H9 (cell line): ENCODE measurements around the gene LSMEM2. TPM values are rescaled to one million over a fixed set of nuclear protein-coding genes. Genes with fewer than 3 reads are reported as not detected.

ENCODE experiments used
- DNase-seq: peaks from one replicate; pipeline ENCODE4 v3.0.0-alpha.2; 2017
- H2AFZ ChIP-seq: one replicate; pipeline ENCODE4 v1.6.1; 2013; ENCODE audit warnings: mild to moderate bottlenecking, low read length, control low read depth, moderate library complexity
- H2AK5ac ChIP-seq: 2 replicates; pipeline ENCODE4 v1.6.1; 2013; ENCODE audit warnings: low read length, control low read depth, mixed read lengths; ENCODE audit not compliant: insufficient read length
- H2BK120ac ChIP-seq: one replicate; pipeline ENCODE4 v1.6.1; 2013; ENCODE audit warnings: low read depth, mild to moderate bottlenecking, low read length, control low read depth, inconsistent platforms; ENCODE audit not compliant: poor library complexity, severe bottlenecking
- H2BK12ac ChIP-seq: 2 replicates; pipeline ENCODE4 v1.6.1; 2013; ENCODE audit warnings: low read length, control low read depth, mixed read lengths, low read depth; ENCODE audit not compliant: insufficient read length
- H2BK15ac ChIP-seq: 2 replicates; pipeline ENCODE4 v1.6.1; 2013; ENCODE audit warnings: low read depth, low read length, control low read depth
- H2BK20ac ChIP-seq: one replicate; pipeline ENCODE4 v1.6.1; 2013; ENCODE audit warnings: low read depth, mild to moderate bottlenecking, low read length, control low read depth, inconsistent platforms; ENCODE audit not compliant: poor library complexity, severe bottlenecking
- H2BK5ac ChIP-seq: 2 replicates; pipeline ENCODE4 v1.6.1; 2013; ENCODE audit warnings: low read length, control low read depth, mixed read lengths; ENCODE audit not compliant: insufficient read length
- H3K14ac ChIP-seq: 2 replicates; pipeline ENCODE4 v1.6.1; 2013; ENCODE audit warnings: low read length, control low read depth; ENCODE audit not compliant: insufficient read depth
- H3K18ac ChIP-seq: 2 replicates; pipeline ENCODE4 v1.6.1; 2013; ENCODE audit warnings: low read depth, mild to moderate bottlenecking, mixed read lengths, low read length, control low read depth; ENCODE audit not compliant: insufficient read length
- H3K23ac ChIP-seq: 2 replicates; pipeline ENCODE4 v1.6.1; 2013; ENCODE audit warnings: low read length, control low read depth, mixed read lengths, low read depth; ENCODE audit not compliant: insufficient read length
- H3K23me2 ChIP-seq: 2 replicates; pipeline ENCODE4 v1.6.1; 2013; ENCODE audit warnings: low read depth, mild to moderate bottlenecking, mixed read lengths, low read length, control low read depth; ENCODE audit not compliant: insufficient read length, poor library complexity, severe bottlenecking
- H3K27ac ChIP-seq: 2 replicates; pipeline ENCODE4 v1.5.1; 2013; ENCODE audit warnings: low read length, control low read depth, mixed read lengths, low read depth; ENCODE audit not compliant: insufficient read length
- H3K27me3 ChIP-seq: 2 replicates; pipeline ENCODE4 v1.6.1; 2013; ENCODE audit warnings: low read length, control low read depth, inconsistent platforms; ENCODE audit not compliant: insufficient read depth
- H3K4ac ChIP-seq: 2 replicates; pipeline ENCODE4 v1.6.1; 2013; ENCODE audit warnings: low read depth, mild to moderate bottlenecking, control low read depth, inconsistent platforms, low read length, moderate library complexity
- H3K4me1 ChIP-seq: 2 replicates; pipeline ENCODE4 v1.6.1; 2013; ENCODE audit warnings: low read length, control low read depth, inconsistent platforms; ENCODE audit not compliant: insufficient read depth
- H3K4me2 ChIP-seq: 2 replicates; pipeline ENCODE4 v1.6.1; 2013; ENCODE audit warnings: low read length, control low read depth, mixed read lengths; ENCODE audit not compliant: insufficient read length, insufficient read depth
- H3K56ac ChIP-seq: 2 replicates; pipeline ENCODE4 v1.6.1; 2013; ENCODE audit warnings: low read depth, mild to moderate bottlenecking, mixed read lengths, low read length, control low read depth; ENCODE audit not compliant: insufficient read length
- H3K79me1 ChIP-seq: 2 replicates; pipeline ENCODE4 v1.6.1; 2013; ENCODE audit warnings: low read depth, mild to moderate bottlenecking, moderate library complexity, low read length, control low read depth, inconsistent platforms; ENCODE audit not compliant: insufficient read depth, poor library complexity, severe bottlenecking
- H3K79me2 ChIP-seq: 2 replicates; pipeline ENCODE4 v1.6.1; 2013; ENCODE audit warnings: low read length, control low read depth, inconsistent platforms; ENCODE audit not compliant: insufficient read depth
- H3K9ac ChIP-seq: 2 replicates; pipeline ENCODE4 v1.6.1; 2013; ENCODE audit warnings: low read length, control low read depth, mixed read lengths; ENCODE audit not compliant: insufficient read length; ENCODE audit errors: extremely low read depth
- H3K9me3 ChIP-seq: one replicate; pipeline ENCODE4 v1.6.1; 2013; ENCODE audit warnings: low read depth, low read length, inconsistent platforms; ENCODE audit not compliant: control insufficient read depth
- H3T11ph ChIP-seq: one replicate; pipeline ENCODE4 v1.6.1; 2013; ENCODE audit warnings: mild to moderate bottlenecking, low read length, control low read depth, inconsistent platforms
- H4K20me1 ChIP-seq: one replicate; pipeline ENCODE4 v1.6.1; 2013; ENCODE audit not compliant: control insufficient read depth, insufficient read length, insufficient read depth
- H4K5ac ChIP-seq: 2 replicates; pipeline ENCODE4 v1.6.1; 2013; ENCODE audit warnings: low read depth, mild to moderate bottlenecking, mixed read lengths, low read length, control low read depth; ENCODE audit not compliant: insufficient read length
- H4K8ac ChIP-seq: replicated peaks from 2 replicates; pipeline ENCODE4 v1.6.1; 2013; ENCODE audit warnings: low read length, control low read depth, mixed read lengths, low read depth; ENCODE audit not compliant: insufficient read length
- H4K91ac ChIP-seq: 2 replicates; pipeline ENCODE4 v1.6.1; 2013; ENCODE audit warnings: low read depth, mild to moderate bottlenecking, moderate library complexity, mixed read lengths, low read length, control low read depth; ENCODE audit not compliant: insufficient read length
- H3K27ac Mint-ChIP-seq, 3 experiments: 2 replicates in 2 of 3; 3 replicates in 1 of 3; pipeline ENCODE4 v1.8.0; 2020 to 2021; ENCODE audit warnings: mixed read lengths in 3 of 3, mild to moderate bottlenecking in 1 of 3, moderate library complexity in 1 of 3
- H3K27me3 Mint-ChIP-seq: 2 replicates; pipeline ENCODE4 v1.8.0; 2021; ENCODE audit warnings: low read depth, mild to moderate bottlenecking, moderate library complexity, mixed read lengths
- H3K36me3 Mint-ChIP-seq, 3 experiments: 2 replicates in 2 of 3; 3 replicates in 1 of 3; pipeline ENCODE4 v1.8.0; 2020 to 2021; ENCODE audit warnings: low read depth in 3 of 3, mixed read lengths in 3 of 3; ENCODE audit not compliant: insufficient read depth in 1 of 3
- H3K4me1 Mint-ChIP-seq, 2 experiments: 2 replicates each; pipeline ENCODE4 v1.8.0; 2020; ENCODE audit warnings: mixed read lengths in 2 of 2
- H3K4me3 Mint-ChIP-seq, 2 experiments: 2 replicates in 1 of 2; 3 replicates in 1 of 2; pipeline ENCODE4 v1.8.0; 2020 to 2021; ENCODE audit warnings: mild to moderate bottlenecking in 2 of 2, mixed read lengths in 2 of 2, moderate library complexity in 1 of 2
- H3K9me3 Mint-ChIP-seq, 2 experiments: 2 replicates in 1 of 2; 3 replicates in 1 of 2; pipeline ENCODE4 v1.8.0; 2020; ENCODE audit warnings: mild to moderate bottlenecking in 2 of 2, mixed read lengths in 2 of 2, moderate library complexity in 1 of 2
- CTCF ChIP-seq: fragments of 200-600 bp; sonication (generic); conservative IDR thresholded peaks from 3 replicates; pipeline ENCODE4 v1.8.0; 2021; ENCODE audit warnings: antibody characterized with exemption, mild to moderate bottlenecking
- WGBS: extraction: QIAGEN DNeasy Blood & Tissue Kit; methylation state at CpG from one replicate; pipeline ENCODE4 v1.1.7; 2013; ENCODE audit warnings: missing lambda C conversion rate, low lambda C conversion rate, mixed read lengths; ENCODE audit not compliant: insufficient read length; ENCODE audit errors: extremely low coverage; 5-methylcytosine and 5-hydroxymethylcytosine counted together
- total RNA-seq: library from RNA; stranded (reverse); gene quantifications from 2 replicates; pipeline ENCODE4 v1.2.1, GENCODE V29; 2021

Gene LSMEM2
- total RNA-seq, 1 experiment from 2014 or later: 0.50 TPM

DNA sequence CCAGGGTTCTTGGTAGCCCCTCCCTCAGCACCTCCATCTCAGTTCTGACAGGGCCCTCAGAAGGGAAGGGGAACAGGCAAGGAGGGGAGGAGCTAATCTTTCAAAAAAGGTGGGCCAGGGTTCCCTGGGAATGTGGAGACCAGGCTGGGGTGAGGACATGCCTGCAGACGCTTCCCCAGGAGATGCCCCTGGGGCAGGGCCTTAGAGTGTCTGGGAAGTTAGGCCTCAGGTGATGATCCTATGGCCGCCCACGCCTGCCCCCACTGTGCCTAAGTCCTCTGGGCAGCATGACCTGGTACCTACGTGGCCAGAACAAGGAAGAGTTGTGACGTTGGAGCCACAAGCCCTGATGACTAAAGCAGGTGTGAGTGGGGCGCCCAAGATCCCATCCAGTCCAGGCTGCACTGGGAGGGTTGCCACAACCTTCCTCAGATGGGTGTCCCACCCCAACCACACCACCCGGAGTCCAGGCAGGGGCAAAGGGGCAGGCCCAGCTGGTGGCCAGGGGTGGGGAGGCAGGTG, 13.9 kb upstream of the LSMEM2 start:
- no CpG with 5 or more reads among the region's 7 CpGs for WGBS
- Histone ChIP-seq H3K23me2 (no peaks in the 10 kb centered on the region), H3K79me2 (no peaks in the 10 kb centered on the region), H2BK12ac (peak overlapping the region; percentile 55), H3K56ac (no peak overlapping the region), H3K18ac (peak overlapping the region; percentile 55), H3K4me2 (no peak overlapping the region), H2AFZ (no peak overlapping the region), H2AK5ac (no peak overlapping the region), H3K23ac (no peak overlapping the region), H4K20me1 (no peaks in the 10 kb centered on the region), H4K8ac (no peak overlapping the region), H3T11ph (no peak overlapping the region), H2BK20ac (no peak overlapping the region), H2BK5ac (no peak overlapping the region), H3K9me3 (no peaks in the 10 kb centered on the region), H3K14ac (peak overlapping the region; percentile 55), H4K91ac (no peak overlapping the region), H2BK15ac (no peak overlapping the region), H3K27me3 (no peaks in the 10 kb centered on the region), H3K4ac (no peak overlapping the region; the same call in 1 of the 2 replicates), H3K4me1 (peaks cover 5% of the 10 kb centered on the region; the same call in 1 of the 2 replicates), H2BK120ac (no peak overlapping the region), H3K9ac (no peak overlapping the region), H4K5ac (no peak overlapping the region), H3K27ac (no peak overlapping the region), H3K79me1 (no peaks in the 10 kb centered on the region)
- Mint-ChIP-seq H3K36me3 (no peaks in the 10 kb centered on the region), H3K4me3 (peak overlapping the region; percentile 24 to 61; a peak in 4 of 5 replicates), H3K9me3 (no peaks in the 10 kb centered on the region), H3K27me3 (peaks cover 3% of the 10 kb centered on the region; the same call in 1 of the 2 replicates), H3K4me1 (peaks cover 48 to 71% of the 10 kb centered on the region in 2 experiments), H3K27ac (peak overlapping the region; percentile 93 to 97 (median 97); a peak in 6 of 7 replicates)
- TF ChIP-seq CTCF: no peak
- no peak for DNase-seq
